ENCODE measurements around the gene ARID4B. TPM values are rescaled to one million over a fixed set of nuclear protein-coding genes. Genes with fewer than 3 reads are reported as not detected.

ARID4B gene
- total RNA-seq, 6 experiments from 2014 or later = 19.4 to 22.8 (median 20.5) TPM

DNA sequence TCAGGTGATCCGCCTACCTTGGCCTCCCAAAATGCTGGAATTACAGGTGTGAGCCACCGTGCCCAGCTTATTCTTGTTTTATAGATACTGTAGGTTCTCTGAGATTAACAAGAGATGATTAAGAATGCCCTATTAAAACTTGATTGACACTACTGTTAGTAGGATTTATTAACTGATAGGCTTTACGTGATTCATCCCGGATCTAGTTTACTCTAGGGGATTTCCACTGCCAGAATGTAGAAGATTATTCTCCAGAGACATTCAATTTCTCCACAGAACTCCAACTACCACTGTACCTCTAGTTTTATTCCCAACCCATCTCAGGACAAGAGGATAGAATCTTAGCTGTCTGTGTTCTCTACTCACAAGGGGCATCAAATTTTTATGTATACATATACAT, 140.7 kb downstream of the ARID4B start:
- TF ChIP-seq, protein P1, sequence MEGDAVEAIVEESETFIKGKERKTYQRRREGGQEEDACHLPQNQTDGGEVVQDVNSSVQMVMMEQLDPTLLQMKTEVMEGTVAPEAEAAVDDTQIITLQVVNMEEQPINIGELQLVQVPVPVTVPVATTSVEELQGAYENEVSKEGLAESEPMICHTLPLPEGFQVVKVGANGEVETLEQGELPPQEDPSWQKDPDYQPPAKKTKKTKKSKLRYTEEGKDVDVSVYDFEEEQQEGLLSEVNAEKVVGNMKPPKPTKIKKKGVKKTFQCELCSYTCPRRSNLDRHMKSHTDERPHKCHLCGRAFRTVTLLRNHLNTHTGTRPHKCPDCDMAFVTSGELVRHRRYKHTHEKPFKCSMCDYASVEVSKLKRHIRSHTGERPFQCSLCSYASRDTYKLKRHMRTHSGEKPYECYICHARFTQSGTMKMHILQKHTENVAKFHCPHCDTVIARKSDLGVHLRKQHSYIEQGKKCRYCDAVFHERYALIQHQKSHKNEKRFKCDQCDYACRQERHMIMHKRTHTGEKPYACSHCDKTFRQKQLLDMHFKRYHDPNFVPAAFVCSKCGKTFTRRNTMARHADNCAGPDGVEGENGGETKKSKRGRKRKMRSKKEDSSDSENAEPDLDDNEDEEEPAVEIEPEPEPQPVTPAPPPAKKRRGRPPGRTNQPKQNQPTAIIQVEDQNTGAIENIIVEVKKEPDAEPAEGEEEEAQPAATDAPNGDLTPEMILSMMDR (IDR thresholded peaks at IDR 0.05) = no peak
- no peaks in the 10 kb centered on the region for H3K4me1 Mint-ChIP-seq (ENCODE audit: low read depth)
- peaks cover 10% of the 10 kb centered on the region for H3K36me3 Mint-ChIP-seq (ENCODE audit: low read depth)
- H3K27ac Mint-ChIP-seq = no peak overlapping the region
- no peaks in the 10 kb centered on the region for H3K27me3 Mint-ChIP-seq (ENCODE audit: insufficient read depth)
- no peaks in the 10 kb centered on the region for H3K9me3 Mint-ChIP-seq
- no peak overlapping the region for H3K4me3 Mint-ChIP-seq
- no peak for DNase-seq

DNA sequence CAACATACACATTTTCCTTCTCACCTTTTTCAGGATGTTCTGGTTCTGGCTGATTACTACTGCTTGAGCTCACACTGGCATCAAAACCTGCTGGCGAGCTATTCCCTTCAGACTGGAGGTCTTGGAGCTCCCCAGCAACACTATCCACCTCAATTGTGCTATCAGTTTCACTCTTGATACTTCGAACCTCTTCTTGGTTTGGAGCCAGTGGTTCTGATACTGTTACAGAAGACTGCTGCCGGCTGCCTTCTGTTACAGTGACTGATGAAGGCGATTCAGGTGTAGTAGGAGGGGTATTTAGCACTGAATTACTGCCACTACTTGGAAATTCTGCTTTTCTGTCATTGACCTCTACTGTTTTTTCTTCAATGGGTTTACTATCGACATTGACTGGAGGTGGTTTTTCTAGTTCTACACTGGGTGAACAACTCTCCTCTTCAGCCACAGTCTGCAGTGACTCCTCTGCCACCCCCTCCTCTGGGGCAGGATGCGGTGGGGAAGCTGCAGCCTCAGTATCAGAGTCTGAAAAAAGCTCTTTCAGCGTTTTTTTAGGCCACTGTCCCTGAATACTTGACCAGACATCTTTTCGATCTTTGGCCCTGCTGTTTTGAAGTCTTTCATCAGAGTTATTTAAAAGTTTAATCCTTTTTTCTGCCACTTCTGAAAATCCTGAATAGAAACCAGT, 146.3 kb downstream of the ARID4B start:
- Mint-ChIP-seq H3K4me3 (no peak overlapping the region), H3K9me3 (no peaks in the 10 kb centered on the region), H3K36me3 (ENCODE audit: low read depth) (peaks cover 7% of the 10 kb centered on the region), H3K27me3 (ENCODE audit: insufficient read depth) (no peaks in the 10 kb centered on the region), H3K27ac (no peak overlapping the region), H3K4me1 (ENCODE audit: low read depth) (no peaks in the 10 kb centered on the region)
- TF ChIP-seq, protein P1 (IDR thresholded peaks at IDR 0.05) = no peak
- DNase-seq = no peak

DNA sequence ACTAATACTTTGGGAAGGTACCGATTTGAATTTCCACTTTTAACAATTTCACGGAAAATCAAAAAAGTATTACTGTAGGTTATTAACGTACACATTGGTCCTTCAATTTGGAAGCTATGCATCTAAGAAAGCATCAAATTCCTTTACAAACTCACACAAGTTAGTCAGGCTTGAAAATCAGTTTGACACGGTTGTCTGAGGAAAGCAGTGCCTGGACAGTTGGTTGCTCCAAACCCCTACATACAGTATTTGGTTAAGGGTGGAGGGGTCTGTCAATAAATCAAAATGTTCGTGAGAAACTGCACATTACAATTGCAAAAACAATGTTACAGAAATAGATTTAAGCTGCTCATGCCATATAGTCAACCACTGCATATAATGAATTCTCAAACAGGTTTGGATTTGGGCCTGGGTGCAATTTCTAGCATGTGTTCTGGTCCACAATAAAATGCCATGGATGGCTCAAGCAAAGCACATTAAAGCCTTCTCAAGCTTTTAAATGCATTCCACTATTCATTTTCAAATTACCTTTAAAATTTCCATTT, 147.0 kb downstream of the ARID4B start:
- no peak overlapping the region for H3K27ac Mint-ChIP-seq

DNA sequence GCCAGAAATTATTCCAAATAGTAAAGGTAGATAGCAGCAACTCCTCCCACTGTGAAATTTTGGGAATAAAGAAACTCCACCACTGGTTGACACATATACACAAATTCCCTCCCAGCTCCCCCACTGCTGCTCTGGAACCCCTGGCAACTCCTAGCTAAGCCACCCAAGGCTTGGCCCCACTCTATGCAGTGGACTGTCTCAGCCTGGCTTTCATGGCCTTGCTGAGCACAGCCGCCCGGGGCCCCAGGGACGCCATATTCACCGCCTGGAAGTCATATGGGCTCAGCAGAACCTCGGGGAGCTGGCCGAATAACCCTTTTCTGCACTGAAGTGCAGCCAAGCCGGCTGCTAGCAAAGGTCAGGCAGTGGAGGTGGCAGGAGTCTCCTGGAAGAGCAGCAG, 151.5 kb downstream of the ARID4B start:
- Mint-ChIP-seq H3K27ac (no peak overlapping the region), H3K27me3 (ENCODE audit: insufficient read depth) (no peaks in the 10 kb centered on the region), H3K4me3 (no peak overlapping the region), H3K36me3 (ENCODE audit: low read depth) (peaks cover 19% of the 10 kb centered on the region), H3K4me1 (ENCODE audit: low read depth) (no peaks in the 10 kb centered on the region), H3K9me3 (no peaks in the 10 kb centered on the region)
- no peak for DNase-seq
- TF ChIP-seq, protein P1 (IDR thresholded peaks at IDR 0.05) = no peak

More for the DNA sequence above, 147.0 kb downstream of the ARID4B start:
- no peaks in the 10 kb centered on the region for H3K4me1 Mint-ChIP-seq (ENCODE audit: low read depth)
- DNase-seq = no peak
- no peaks in the 10 kb centered on the region for H3K9me3 Mint-ChIP-seq
- H3K36me3 Mint-ChIP-seq (ENCODE audit: low read depth) = peaks cover 7% of the 10 kb centered on the region
- TF ChIP-seq, protein P1 (IDR thresholded peaks at IDR 0.05) = no peak
- no peak overlapping the region for H3K4me3 Mint-ChIP-seq
- no peaks in the 10 kb centered on the region for H3K27me3 Mint-ChIP-seq (ENCODE audit: insufficient read depth)

DNA sequence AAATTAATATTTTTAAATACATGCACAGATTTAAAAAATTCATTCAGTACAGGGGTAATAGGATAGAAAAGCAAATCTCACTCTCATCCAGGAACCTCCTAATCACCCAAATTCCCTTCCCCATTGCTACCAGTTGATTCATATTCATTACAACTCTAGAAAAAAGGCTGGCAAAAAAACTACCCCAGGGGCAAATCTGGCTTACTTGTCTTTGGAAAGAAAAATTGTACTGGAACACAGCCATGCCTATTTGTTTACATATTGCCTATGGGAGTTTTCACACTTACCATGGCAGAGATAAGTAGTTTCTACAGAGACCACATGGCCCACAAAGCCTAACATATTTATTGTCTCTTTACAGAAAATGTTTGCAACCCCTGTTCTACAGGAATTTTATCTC, 158.0 kb downstream of the ARID4B start:
- Mint-ChIP-seq H3K9me3 (no peaks in the 10 kb centered on the region), H3K27me3 (ENCODE audit: insufficient read depth) (no peaks in the 10 kb centered on the region), H3K4me1 (ENCODE audit: low read depth) (no peaks in the 10 kb centered on the region), H3K36me3 (ENCODE audit: low read depth) (peaks cover 23% of the 10 kb centered on the region), H3K27ac (no peak overlapping the region), H3K4me3 (no peak overlapping the region)
- peak; percentile 30 for DNase-seq
- TF ChIP-seq, protein P1 (IDR thresholded peaks at IDR 0.05) = no peak

Measured in HFFc6 (cell line).